Upper lobe of left lung (tissue), 4 donors: ENCODE results near the gene PCBP3.

ENCODE experiments used
- POLR2A ChIP-seq, 4 donors: fragments of 450-650 bp; IDR thresholded peaks; one replicate each; pipeline ENCODE4 v1.5.1; 2016 to 2017; ENCODE audit warnings: antibody characterized with exemption in 4 of 4, mild to moderate bottlenecking in 2 of 4
- POLR2AphosphoS5 ChIP-seq, 2 donors: sonication (generic); formaldehyde crosslinking; IDR thresholded peaks; one replicate each; pipeline ENCODE4 v1.5.1; 2017; ENCODE audit warnings: antibody characterized with exemption in 2 of 2
- TF ChIP-seq, protein P1 (sequence below), 6 experiments: fragments of 450-650 bp in 4 of 6; fragments of 200-600 bp in 2 of 6; sonication (generic) in 2 of 6; IDR thresholded peaks; one replicate each; pipeline ENCODE4 v1.5.1; 2016 to 2019; ENCODE audit warnings: antibody characterized with exemption in 6 of 6

DNA sequence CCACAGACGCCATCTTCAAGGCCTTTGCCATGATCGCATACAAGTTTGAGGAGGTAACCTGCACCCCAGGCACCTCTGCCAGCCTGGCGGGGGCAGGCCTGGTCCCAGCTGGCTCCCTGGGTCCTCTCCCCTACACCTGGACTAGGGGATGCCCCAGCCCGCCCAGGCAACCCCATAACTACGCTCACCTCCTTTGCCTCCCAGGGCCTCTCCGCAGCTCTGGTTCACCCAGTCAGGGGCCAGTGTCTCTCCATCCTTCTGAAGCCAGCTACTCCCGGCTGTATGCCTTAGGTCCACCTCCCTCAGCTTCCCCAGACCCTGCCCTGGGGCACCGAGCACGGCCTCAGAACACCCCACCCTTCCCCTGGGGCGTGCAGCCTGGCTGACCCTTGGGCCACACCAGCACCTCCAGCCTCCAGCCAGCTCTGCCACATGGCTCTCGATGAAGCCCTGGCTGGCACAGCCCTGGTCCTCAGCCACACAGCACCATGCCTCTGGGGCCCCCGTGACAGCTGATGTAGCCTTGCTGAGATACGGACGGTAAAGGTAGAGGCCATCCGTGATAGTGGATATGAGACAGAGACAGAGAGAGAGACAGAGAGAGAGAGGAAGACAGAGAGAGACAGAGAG lies 257.7 kb downstream of the PCBP3 start:
- TF ChIP-seq POLR2A (IDR thresholded peaks at IDR 0.05) (no peak), POLR2AphosphoS5 (IDR thresholded peaks at IDR 0.05) (no peak)
- TF ChIP-seq, protein P1, sequence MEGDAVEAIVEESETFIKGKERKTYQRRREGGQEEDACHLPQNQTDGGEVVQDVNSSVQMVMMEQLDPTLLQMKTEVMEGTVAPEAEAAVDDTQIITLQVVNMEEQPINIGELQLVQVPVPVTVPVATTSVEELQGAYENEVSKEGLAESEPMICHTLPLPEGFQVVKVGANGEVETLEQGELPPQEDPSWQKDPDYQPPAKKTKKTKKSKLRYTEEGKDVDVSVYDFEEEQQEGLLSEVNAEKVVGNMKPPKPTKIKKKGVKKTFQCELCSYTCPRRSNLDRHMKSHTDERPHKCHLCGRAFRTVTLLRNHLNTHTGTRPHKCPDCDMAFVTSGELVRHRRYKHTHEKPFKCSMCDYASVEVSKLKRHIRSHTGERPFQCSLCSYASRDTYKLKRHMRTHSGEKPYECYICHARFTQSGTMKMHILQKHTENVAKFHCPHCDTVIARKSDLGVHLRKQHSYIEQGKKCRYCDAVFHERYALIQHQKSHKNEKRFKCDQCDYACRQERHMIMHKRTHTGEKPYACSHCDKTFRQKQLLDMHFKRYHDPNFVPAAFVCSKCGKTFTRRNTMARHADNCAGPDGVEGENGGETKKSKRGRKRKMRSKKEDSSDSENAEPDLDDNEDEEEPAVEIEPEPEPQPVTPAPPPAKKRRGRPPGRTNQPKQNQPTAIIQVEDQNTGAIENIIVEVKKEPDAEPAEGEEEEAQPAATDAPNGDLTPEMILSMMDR (IDR thresholded peaks at IDR 0.05) = no peak
